ENCODE measurements around the gene IRX4. TPM values are rescaled to one million over a fixed set of nuclear protein-coding genes. Genes with fewer than 3 reads are reported as not detected.

Gene IRX4
- total RNA-seq, 1 donor from 2014 or later, result not detected

Other genes starting within 250 kb of the IRX4 start
- gene MRPL36, start 83.1 kb downstream of the IRX4 start, total RNA-seq, result 60.1 and 71.2 TPM in 2 replicates
- gene NDUFS6, start 81.5 kb downstream of the IRX4 start, total RNA-seq, result 57.7 and 68.9 TPM in 2 replicates